NCI-H1417 (cell line): ENCODE results near the gene DECR2.
"Not testable (repeated sequence)": the region's sequence is repeated elsewhere in the genome, so short reads cannot be mapped to it uniquely, and the experiment has no call there.

ENCODE experiments used
- DNase-seq, 3 experiments: peaks; one replicate each; lab custom pipeline; 2025; lab: John Stamatoyannopoulos, UW

Gene DECR2, protein sequence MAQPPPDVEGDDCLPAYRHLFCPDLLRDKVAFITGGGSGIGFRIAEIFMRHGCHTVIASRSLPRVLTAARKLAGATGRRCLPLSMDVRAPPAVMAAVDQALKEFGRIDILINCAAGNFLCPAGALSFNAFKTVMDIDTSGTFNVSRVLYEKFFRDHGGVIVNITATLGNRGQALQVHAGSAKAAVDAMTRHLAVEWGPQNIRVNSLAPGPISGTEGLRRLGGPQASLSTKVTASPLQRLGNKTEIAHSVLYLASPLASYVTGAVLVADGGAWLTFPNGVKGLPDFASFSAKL

DNA sequence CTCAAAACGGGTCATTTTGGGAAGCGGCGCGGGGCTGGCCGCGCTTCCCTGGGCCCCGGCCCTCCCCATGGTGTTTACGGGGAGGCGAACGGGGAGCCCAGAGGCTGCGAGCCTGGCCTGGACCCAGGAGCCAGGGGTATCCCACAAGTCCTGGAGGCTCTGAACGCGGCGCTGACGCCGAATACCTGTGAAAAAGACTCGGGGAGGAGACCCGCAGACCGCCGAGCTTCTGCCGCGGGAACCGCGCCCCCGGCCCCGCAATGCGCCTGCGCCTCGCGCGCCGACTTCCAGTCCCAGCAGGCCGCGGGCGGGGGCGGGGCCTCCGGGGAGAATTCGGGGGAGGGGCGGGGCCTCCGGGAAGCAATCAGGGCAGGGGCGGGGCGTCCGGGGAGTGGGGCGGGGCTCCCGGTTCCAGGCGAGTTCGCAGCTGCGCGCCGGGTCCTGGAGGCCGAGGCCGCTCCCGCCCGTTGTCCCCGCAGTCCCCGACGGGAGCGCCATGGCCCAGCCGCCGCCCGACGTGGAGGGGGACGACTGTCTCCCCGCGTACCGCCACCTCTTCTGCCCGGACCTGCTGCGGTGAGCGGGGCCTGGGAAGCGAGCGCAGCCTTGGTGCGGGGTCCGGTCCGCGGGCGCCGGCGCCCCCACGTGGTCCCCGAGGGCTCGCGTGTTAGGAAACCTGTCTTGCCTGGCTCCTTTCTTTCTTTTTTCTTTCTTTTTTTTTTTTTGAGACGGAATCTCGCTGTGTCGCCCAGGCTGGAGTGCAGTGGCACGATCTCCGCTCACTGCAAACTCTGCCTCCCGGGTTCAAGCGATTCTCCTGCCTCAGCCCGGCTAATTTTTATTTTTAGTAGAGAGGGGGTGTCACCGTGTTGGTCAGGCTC is at the start of gene DECR2:
TSS of gene DECR2 (plus strand) at position 418 of the 881 bp plus-strand sequence. CDS start at position 497, 79 bp downstream.
- peak; percentile 88 to 97 (median 93) for DNase-seq

DNA sequence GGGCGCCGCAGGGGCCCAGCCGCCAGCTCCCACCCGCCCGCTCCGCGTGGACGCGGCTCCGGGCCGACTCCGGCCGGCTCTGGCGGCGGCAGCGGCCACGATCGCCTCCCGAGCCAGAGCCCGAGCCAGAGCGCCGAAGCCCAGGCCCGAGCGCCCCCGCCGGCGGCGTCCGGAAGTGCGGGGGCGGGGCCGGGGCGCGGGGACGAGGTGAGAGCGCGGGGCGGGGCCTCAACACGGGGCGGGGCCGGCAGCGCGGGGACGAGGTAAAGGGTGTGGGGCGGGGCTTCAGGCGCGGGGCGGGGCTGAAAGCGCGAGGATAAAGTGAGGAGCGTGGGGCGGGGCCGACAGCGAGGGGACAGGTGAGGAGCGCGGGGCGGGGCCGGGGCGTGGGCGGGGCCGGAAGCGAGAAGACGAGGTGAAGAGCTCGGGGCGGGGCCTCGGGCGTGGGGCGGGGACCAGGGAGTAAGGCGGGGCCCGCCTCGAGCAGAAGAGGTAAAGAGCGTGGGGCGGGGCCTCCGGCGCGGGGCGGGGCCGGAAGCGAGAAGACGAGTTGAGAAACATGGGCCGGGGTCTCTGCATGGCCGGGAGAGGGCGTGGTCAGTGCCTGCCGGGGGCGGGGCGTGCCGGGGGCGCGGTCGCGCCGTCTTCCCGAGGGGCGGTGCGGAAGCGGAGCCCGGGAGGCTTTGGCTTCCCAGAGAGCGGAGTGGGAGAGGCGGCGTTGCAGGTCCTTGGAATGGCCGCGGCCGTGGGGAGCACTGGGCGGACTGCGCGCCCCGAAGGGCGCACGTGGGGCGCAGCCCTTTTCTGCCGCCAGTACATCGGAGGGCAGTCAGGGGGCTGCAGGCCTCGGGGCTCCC is 48.9 kb upstream of the DECR2 start, which contains the start of gene AXIN1:
TSS of gene AXIN1 (minus strand) at position 177 of the 857 bp plus-strand sequence. CDS start 5,698 bp downstream, outside the sequence.
- DNase-seq: peak; percentile 97 to 100 (median 99)

DNA sequence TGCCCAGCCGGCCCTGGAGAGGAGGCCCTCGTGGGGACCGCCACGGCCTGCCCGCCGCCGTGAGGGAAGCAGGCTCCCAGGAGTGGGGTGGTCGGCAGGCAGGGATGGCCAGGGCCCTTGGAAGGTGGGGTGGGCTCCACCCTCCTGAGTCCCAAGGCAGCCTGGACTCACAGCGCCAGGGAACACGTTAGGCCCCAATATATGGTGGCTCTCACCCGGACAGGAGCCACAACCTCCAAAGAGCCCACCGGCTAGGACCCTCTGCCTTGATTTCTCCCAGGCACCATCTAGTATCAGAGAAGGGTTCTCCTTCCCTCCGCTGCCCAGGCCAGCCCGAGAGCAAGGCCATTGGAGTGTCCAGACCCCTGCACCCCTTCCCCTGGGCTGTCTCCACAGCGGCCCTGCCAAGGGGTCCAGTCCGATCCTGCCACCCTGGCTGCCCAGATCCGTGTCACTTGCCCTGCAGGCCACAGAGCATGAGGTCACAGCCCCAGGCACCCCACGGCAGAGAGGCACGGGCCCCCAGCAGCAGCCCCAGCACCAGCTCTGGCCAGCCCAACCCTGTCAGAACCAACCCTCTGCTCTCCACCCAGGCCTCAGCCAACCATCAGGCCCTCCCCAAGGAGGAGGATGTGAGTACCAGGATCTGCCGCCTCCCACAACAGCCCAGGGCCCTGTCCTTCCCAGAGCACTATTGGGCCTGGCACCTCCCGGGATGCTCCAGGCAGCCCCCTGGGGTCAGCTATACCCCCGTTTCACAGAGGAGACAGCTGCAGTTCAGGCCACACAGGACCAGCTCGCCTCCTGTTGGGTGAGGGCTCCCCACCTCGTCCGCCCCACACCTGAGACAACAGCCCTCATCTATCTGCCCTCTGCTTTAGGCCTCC is 48.0 kb upstream of the DECR2 start:
- no peak for DNase-seq

DNA sequence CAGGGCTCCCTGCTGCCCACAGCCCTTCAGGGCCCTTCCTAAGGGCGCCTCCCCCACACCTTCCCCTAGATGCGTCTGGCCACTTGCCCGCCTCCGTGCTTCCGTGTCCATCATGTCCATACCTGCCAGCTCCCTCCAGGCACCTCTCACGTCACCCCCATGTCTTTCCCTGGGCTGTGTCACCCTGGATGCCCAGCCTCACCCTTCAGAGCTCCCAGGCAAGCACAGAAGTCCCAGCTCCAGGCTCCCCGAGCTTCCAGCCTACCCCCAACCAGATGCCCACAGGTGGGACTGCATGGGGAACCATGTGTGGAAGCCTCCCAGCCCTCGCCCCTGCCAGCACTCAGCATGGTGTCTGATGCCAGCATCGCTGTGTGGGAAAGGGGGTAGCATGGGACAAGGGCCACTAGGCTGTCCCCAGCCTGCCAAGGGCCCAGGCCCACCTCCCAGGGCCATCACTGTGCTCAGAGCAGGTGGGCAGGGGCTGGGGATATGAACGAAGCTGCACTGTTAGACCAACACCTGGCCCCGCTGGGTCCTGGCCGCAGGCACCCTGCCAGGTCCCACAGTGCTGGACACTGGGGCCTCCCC is 47.3 kb upstream of the DECR2 start:
- no peak for DNase-seq

DNA sequence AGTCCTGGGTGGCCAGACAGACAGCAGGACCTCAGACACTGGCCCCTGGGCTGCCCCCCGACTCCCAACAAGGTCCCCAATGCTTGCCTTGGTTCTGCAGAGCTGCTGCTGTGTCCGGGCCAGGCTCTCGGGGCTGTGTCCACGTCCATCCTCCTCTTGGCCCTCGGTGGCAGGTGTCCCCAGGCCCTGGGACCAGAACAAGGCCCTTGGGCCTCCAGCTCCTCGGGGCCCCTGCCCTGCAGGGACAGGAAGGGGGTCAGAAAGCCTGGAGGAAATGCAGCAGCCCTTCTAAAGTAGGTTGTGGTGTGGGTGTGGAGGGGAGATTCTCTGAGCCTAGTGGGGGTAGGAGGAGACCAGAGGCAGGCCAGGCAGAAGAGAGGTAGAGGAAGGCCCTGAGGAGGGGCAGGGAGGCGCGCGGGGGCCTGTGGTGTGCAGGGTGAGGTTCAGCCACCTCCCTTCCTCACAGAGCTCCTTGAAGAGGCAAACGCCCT is 46.7 kb upstream of the DECR2 start:
- DNase-seq: no peak

DNA sequence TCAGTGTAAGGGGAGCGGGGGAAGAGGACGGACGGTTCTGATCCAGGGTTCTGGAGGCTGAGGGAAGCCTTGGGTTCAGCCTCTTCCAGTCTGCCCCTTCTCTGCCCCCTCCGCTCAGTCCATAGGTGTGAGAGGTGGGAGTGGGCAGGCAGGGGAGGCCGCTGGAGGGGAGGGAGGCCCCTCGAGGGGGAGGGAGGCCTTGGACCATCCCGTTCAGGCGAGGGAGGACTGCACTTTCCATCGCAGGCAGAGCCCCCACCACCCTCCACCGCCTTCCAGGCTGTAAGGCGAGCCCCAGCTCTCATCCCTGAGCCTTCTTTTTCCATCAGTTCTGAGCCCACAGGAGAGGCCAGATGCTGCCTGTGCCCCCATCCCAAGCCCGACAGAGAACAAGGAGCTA is 44.9 kb upstream of the DECR2 start:
- DNase-seq: no peak

DNA sequence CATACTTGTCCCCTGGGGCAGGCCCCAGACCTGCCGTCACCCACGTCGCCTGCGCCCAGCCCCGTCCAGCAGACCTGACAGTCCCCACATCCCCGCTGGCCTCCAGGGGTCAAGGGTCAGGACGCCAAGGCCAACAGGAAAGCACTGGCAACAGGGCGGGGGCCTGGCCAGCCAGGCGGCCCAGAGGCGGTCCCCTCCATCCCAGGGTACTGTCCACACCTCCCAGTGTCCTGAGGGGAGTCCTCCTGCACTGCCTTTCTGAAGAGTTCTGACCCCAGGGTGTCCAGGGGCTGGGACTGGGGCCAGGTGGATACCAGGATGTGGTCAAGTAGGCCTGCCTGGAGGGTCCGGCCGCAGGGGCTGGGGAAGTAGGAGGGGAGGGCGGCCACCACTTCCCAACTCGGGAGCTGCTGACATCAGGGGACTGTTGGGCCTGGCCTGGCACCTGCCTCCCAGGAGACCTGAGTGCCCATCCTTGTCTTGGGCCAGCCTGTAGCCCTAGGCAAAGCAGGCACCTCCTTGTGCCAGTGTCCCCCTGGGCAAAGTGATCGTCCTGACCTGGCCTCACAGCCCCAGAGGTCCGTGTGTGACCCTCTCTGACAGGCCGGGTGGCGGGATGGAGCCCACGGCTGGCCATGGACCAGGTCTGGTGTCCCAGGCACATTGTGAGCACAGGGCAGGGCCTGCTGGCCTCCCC is 42.5 kb upstream of the DECR2 start:
- no peak for DNase-seq

DNA sequence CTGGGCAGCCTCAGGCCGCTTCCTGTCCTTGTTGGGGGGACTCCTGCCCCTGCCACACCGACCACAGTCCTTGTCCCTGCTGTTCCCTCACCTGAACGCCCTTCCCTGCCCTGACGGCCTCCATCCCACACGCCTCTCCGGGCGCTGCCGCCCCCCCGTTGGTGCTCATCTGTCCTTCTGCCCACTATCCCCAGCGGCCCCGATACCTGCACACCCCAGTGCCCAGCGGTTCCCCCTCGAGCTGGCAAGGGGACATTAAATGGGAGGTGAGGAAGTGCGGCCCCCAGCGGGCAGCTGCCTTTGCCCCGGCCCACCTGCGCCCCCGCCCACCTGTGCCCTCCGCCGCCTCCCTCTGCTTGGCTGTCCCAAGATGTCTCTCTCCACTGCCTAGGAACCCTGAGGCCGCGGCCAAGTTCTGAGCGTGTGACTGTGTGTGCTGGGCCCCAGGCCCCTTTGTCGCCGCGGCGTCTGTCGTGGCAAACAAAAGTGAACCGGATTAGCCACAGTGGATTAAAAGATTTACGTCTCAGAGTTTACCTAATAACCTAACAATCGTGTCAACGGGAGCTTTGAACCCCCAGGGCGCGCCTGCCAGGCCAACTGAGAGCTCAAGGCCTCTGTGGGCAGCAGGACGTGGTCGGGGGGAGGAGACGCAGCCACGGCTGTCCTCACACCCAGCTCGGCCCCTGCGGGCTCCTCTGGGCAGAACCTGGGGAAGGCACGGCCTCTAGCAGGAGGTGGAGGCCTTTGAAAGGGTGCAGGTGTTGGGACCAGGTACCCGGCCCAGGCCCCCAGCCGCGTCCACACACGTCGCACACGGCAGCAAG is 41.6 kb upstream of the DECR2 start:
- no peak for DNase-seq

DNA sequence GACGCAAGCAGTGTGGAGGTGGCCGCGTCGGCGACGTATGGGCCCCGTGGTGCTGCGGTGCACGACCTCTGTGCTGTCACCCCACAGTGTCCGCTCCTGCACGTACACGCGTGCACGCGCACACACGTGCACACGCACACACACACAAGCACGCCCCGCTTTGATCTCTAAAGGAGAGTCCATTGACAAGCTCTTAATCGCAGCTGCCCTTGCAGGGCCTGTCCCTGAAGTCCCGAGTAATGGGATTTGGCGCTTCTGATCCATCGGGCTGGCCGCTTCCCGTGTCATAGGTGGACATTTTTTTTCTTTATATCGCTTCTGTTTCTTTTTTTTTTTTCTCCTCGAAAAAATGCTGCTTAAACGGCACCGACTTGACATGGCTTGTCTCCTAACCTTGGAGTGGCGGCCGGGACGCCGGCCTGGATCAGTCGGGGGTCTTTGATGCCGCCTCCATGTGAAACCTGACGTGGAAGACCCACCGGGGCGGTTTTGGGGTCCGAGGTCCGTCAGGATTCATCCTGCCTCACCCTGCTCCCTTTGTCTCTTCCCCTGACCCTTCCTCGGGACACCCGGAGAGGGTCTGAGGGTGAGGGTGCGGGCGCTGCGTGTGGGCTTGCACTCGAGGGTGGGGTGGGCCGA is 40.9 kb upstream of the DECR2 start:
- no peak for DNase-seq

DNA sequence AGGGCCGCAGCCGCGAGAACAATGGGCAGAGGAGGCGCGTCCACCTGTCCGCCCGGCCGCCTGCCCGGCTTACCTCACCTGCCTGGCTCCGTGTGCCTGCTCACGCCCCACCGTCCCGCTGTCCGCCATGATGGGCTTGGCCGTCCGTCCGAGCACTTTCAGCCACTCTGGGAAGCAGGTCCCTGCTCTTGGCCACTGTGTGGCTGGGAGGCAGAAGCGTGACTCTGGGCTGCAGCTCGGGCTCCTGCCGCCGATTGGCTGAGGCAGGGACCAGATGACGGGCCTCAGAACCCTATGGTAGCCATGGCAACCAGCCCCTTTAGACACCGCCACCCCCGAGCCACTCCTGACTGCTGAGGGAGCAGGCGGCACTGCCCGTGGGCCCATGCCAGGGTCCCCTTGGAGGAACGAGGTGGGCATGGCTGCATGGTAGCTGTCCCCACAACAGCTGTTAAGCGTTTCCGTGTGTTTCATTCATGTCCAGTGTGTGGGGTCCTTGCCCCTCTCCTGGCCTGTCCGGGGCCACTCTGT is 40.3 kb upstream of the DECR2 start:
- DNase-seq: peak in 2 of 3 experiments; percentile 12 to 38

DNA sequence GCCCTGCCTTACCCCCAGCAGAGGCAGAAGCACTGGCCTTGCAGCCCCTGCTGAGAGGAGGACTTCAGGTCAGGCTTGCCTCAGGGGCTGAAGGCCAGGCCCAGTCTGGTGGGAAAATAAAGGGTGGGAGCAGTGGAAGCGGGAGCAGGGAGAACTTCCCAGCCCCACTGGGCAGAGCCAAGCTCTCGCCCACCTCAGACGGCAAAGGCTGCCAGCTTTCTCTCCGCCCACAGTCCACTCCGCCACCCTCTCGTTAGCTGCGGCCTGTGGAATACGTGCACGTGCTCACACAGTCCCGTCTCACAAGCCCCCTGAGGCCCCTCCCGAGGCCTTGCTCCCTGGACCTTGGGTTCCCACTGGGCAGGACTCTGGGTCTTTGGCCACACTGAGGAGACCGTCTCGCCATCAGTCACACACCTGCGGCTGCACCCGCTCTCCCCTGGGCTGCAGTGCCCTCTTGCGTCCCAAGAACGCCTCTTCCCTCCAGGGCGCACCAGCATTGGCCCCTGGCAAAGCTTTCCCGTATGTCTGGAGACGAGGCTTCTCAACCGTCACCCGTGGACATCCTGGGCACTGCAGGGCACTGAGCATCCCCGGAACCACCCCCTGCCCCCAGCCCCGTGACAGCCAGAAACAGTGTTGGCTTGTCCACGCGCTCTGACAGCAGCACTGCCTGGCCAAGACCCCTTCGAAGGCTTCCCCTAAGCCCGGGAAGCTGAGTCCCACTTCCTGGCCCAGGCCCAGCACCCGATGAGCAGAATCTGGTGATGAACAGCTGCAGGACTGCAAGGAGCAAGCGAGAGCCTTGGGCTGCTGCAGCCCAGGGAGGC is 39.6 kb upstream of the DECR2 start:
- DNase-seq: peak; percentile 74 to 92 (median 90)

DNA sequence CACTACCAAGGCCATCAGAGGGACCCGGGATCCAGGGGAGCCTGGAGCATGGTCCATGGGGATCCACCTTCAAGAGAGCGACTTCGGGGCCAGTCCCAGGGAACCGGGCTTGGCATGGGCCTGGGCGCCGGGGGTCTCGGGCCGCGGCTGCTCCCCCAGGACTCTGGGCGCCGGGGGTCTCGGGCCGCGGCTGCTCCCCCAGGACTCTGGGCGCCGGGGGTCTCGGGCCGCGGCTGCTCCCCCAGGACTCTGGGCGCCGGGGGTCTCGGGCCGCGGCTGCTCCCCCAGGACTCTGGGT is 39.0 kb upstream of the DECR2 start:
- DNase-seq: not testable (repeated sequence)

DNA sequence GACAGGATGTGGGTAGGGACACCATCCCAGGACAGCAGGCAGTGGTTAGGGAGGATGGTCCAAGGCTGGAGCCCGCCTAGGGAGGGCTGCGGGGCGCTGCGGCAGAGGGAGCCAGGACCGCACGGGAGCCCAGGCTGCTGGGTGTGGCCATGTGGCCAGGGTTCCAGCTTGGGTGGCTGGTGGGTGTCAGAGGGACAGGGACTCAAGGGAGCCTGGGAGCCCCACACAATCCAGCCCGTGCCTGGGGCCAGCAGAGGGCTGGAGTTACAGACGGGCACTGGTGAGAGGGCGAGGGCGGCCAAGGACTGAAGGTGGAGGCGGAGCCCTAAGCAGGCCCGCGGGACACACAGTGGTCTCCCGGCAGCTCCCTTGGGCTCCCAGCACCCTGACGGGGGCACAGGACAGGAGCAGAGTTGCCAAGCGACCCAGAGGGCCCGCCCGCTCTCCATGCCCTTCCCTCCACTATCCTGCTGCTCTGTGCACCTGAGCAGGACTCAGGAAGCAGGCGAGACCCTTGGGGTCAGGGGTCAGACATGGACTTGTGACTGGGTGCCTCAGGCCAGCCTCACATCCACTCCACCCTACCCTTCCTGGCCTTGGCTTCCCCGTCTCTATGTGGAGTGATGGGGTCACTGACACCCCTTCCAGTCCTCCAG is 38.4 kb upstream of the DECR2 start:
- DNase-seq: peak in 1 of 3 experiments; percentile 25

DNA sequence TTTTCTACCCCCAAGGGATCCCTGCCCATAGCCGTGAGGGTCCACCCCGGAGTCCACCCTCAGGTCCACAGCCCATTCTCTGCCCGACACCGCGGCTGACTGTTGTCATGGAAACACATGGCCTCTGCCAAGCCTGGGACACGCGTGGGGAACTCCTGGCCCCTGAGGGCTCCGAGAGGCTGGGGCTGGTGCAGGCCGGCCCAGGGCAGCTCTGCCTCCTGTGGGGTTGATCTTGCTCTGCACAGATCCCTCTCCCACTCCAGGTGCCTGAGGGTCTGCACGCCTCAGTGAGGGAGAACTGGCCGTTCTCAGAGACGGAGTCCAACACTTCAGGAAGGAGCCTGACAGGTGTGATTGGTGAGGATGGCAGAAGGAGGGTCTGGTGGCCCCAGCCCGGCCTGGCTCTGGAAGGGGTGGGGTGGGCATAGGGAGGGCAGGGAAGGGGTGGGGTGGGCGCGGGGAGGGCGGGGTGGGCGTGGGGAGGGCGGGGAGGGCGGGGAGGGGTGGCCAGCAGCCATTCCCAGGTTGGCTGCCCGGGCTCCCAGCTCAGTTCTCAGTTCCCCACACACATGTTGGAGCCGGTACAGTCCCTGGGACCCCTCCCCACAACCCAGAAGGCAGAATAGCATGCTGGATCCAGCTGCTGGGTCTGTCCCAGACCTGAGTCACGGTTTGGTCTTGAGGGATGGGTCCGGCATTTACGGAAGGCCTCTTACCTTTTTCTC is 37.8 kb upstream of the DECR2 start:
- DNase-seq: peak in 1 of 3 experiments; percentile 25

DNA sequence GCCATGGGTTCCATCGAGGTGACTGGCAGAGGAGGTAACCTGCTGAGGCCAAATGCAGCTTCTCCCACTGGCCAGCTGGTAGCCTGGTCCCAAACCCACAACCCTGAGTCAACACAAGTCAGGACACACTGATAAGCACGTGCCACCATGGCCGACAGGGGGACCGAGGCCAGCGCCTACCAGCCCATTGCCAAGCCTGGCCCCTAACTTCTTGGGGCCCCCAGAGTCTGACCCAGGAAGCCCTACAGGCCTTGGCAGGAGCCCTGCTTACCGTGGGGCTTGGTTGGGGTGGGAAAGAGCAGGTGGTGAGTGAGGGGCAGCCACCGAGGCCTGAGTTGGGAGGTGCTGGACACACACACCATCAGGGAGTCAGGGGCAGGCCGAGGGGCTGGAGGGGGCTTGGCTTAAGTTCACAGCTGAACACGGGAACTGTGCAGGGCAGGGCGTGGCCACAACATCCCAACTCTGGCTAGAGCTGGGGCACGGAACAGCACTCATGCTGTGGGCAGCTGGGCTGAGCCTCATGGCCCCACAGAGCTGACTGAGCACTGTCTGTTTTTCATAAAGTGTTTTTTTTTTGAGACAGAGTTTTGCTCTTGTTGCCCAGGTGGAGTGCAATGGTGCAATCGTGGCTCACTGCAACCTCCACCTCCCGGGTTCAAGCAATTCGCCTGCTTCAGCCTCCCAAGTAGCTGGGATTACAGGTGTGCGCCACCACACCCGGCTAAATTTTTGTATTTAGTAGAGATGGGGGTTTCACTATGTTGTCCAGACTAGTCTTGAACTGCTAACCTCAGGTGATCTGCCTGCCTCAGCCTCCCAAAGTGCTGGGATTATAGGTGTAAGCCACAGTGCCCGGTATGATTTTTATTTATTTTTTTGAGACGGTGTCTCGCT is 36.8 kb upstream of the DECR2 start:
- DNase-seq: no peak
